Neural progenitor cell (in vitro differentiated cells): Measurements from ENCODE around the gene SH3GLB1. TPM values are rescaled to one million over a fixed set of nuclear protein-coding genes. Genes with fewer than 3 reads are reported as not detected.

Experiments
- DNase-seq: peaks from one replicate; pipeline ENCODE4 v3.0.0-alpha.2; 2016; ENCODE audit warnings: low spot score
- H2AFZ ChIP-seq: fragments of 200-600 bp; sonication (generic); replicated peaks from 2 replicates; pipeline ENCODE4 v1.6.1; 2016; ENCODE audit warnings: antibody characterized with exemption
- H3F3A ChIP-seq: fragments of 200-600 bp; sonication (generic); 2 replicates; pipeline ENCODE4 v1.6.1; 2016; ENCODE audit warnings: antibody characterized with exemption, low read depth
- H3K27ac ChIP-seq: fragments of 200-600 bp; sonication (generic); 2 replicates; pipeline ENCODE4 v1.5.1; 2016; ENCODE audit warnings: mild to moderate bottlenecking
- H3K27me3 ChIP-seq: fragments of 200-600 bp; sonication (generic); 2 replicates; pipeline ENCODE4 v1.6.1; 2016; ENCODE audit warnings: mild to moderate bottlenecking, moderate library complexity
- H3K36me3 ChIP-seq: fragments of 200-600 bp; sonication (generic); 2 replicates; pipeline ENCODE4 v1.5.1; 2016
- H3K4me1 ChIP-seq: fragments of 200-600 bp; sonication (generic); 2 replicates; pipeline ENCODE4 v1.6.1; 2016; ENCODE audit warnings: mixed run types
- H3K4me2 ChIP-seq: fragments of 200-600 bp; sonication (generic); 2 replicates; pipeline ENCODE4 v1.6.1; 2016
- H3K4me3 ChIP-seq: fragments of 200-600 bp; sonication (generic); 2 replicates; pipeline ENCODE4 v1.5.1; 2016
- H3K79me2 ChIP-seq: fragments of 200-600 bp; sonication (generic); 2 replicates; pipeline ENCODE4 v1.6.1; 2016; ENCODE audit warnings: low read depth
- H3K9ac ChIP-seq: fragments of 200-600 bp; sonication (generic); 2 replicates; pipeline ENCODE4 v1.6.1; 2016
- H3K9me3 ChIP-seq: fragments of 200-600 bp; sonication (generic); 2 replicates; pipeline ENCODE4 v1.5.1; 2016; ENCODE audit warnings: low read depth
- H4K20me1 ChIP-seq: fragments of 200-600 bp; sonication (generic); 2 replicates; pipeline ENCODE4 v1.6.1; 2016; ENCODE audit warnings: low read depth
- H3K27ac Mint-ChIP-seq: 3 replicates; pipeline ENCODE4 v1.8.0; 2021; ENCODE audit warnings: mixed read lengths
- H3K27me3 Mint-ChIP-seq: 2 replicates; pipeline ENCODE4 v1.8.0; 2022; ENCODE audit warnings: low read depth, mild to moderate bottlenecking, inconsistent platforms, moderate library complexity, mixed read lengths; ENCODE audit not compliant: insufficient read depth
- H3K36me3 Mint-ChIP-seq: 3 replicates; pipeline ENCODE4 v1.8.0; 2021; ENCODE audit warnings: mixed read lengths
- H3K4me1 Mint-ChIP-seq: 3 replicates; pipeline ENCODE4 v1.8.0; 2021; ENCODE audit warnings: mixed read lengths
- H3K4me3 Mint-ChIP-seq: 3 replicates; pipeline ENCODE4 v1.8.0; 2021; ENCODE audit warnings: mild to moderate bottlenecking, moderate library complexity, mixed read lengths
- H3K9me3 Mint-ChIP-seq: 3 replicates; pipeline ENCODE4 v1.8.0; 2020; ENCODE audit warnings: mixed read lengths
- CTCF ChIP-seq: fragments of 200-600 bp; sonication (generic); IDR thresholded peaks from 2 replicates; pipeline ENCODE4 v1.5.1; 2017; ENCODE audit warnings: antibody characterized with exemption, mild to moderate bottlenecking
- EZH2 ChIP-seq: fragments of 200-600 bp; sonication (generic); IDR thresholded peaks from 2 replicates; pipeline ENCODE4 v1.6.1; 2017; ENCODE audit warnings: antibody characterized with exemption, mild to moderate bottlenecking, moderate library complexity
- EZH2phosphoT487 ChIP-seq: fragments of 200-600 bp; sonication (generic); IDR thresholded peaks from 2 replicates; pipeline ENCODE4 v1.6.1; 2017; ENCODE audit warnings: antibody characterized with exemption
- total RNA-seq: library from RNA; depleted of rRNA; stranded (reverse); fragments of >200 nt; gene quantifications from 2 replicates; pipeline ENCODE4 v1.2.3, GENCODE V29; 2015; ENCODE audit warnings: low replicate concordance

SH3GLB1 gene
- total RNA-seq, 1 donor from 2014 or later = 28.5 TPM

DNA sequence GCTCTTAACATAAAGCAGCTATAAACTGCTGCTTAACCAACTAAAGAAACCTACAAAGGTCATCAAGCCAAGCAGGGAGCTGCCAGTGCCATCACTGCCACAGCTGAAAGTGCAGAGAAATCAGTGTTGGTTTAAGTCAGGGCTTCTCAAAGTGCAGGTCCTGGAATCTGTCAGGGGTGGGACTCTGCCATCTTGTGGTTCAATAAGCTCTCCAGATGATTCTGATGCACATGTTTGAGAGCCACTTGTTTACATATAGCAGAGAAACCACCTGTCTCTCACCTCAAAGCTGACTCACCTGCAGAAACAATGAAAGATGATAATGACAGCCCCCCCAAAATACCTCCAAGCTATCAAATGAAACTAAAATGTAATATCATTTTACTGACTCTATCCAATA, 49.3 kb downstream of the SH3GLB1 start:
- H3K4me2 ChIP-seq = no peak overlapping the region
- no peak overlapping the region for H3K27ac ChIP-seq
- no peaks in the 10 kb centered on the region for H4K20me1 ChIP-seq
- no peaks in the 10 kb centered on the region for H3F3A ChIP-seq
- no peaks in the 10 kb centered on the region for H3K36me3 Mint-ChIP-seq
- peak; percentile 13 for DNase-seq
- H3K4me3 ChIP-seq = no peak overlapping the region
- TF ChIP-seq CTCF (peak; percentile 18), EZH2 (no peak)
- H3K4me1 Mint-ChIP-seq = peaks cover 6% of the 10 kb centered on the region
- no peaks in the 10 kb centered on the region for H3K9me3 Mint-ChIP-seq
- no peak overlapping the region for H3K4me3 Mint-ChIP-seq
- H3K36me3 ChIP-seq = no peaks in the 10 kb centered on the region
- H3K27me3 ChIP-seq = no peaks in the 10 kb centered on the region
- H3K9ac ChIP-seq = no peak overlapping the region
- H3K79me2 ChIP-seq = no peaks in the 10 kb centered on the region
- H3K27ac Mint-ChIP-seq = no peak overlapping the region
- no peaks in the 10 kb centered on the region for H3K9me3 ChIP-seq
- H3K4me1 ChIP-seq = no peaks in the 10 kb centered on the region
- peak overlapping the region; percentile 34 for H2AFZ ChIP-seq
- H3K27me3 Mint-ChIP-seq = peaks cover 4% of the 10 kb centered on the region

DNA sequence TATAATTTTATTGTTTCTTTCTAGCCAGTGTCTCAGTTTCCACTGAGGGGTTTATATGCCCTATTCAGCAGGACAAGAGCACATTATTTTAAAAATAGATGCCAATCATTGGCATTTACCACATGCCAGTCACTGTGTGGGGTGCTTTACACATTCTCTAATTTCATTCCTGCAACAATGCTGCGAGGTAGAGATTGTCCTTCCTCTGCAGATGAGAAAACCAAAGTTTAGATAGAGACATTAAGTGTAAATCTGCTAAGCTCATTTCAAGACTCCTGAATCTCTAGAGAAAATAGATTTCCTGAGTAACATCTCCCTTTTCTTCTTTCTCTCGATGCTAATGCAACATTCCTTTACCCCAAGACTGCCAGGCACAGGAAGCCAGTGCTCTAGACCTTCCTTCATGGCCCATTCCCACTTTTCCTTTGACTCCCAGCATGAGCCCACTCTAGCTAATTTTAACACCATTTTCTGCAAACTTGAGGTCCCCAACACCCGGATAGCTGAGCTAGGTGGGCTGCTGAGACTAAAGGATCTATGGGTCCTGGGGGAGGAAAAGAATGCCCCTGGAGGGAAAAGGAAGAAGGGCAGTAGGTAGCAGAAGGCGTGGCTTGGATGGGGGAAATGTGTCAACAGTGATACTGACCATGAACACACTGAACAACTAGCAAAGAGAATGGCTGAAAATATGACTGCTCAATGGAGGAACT, 50.0 kb downstream of the SH3GLB1 start:
- no peak overlapping the region for H3K4me3 Mint-ChIP-seq
- no peaks in the 10 kb centered on the region for H3K36me3 ChIP-seq
- no peaks in the 10 kb centered on the region for H3K79me2 ChIP-seq
- no peaks in the 10 kb centered on the region for H3K4me1 ChIP-seq
- no peak for TF ChIP-seq CTCF
- no peak for TF ChIP-seq EZH2
- no peak for TF ChIP-seq EZH2phosphoT487
- H3K4me3 ChIP-seq = no peak overlapping the region
- no peak overlapping the region for H3K27ac Mint-ChIP-seq
- H3K9me3 Mint-ChIP-seq = no peaks in the 10 kb centered on the region
- no peaks in the 10 kb centered on the region for H3F3A ChIP-seq
- H3K4me2 ChIP-seq = no peak overlapping the region
- no peak for DNase-seq
- no peaks in the 10 kb centered on the region for H3K36me3 Mint-ChIP-seq
- peaks cover 6% of the 10 kb centered on the region for H3K4me1 Mint-ChIP-seq
- H3K9me3 ChIP-seq = no peaks in the 10 kb centered on the region
- H4K20me1 ChIP-seq = no peaks in the 10 kb centered on the region
- no peak overlapping the region for H3K27ac ChIP-seq
- peaks cover 4% of the 10 kb centered on the region for H3K27me3 Mint-ChIP-seq
- H3K27me3 ChIP-seq = no peaks in the 10 kb centered on the region
- no peak overlapping the region for H2AFZ ChIP-seq
- H3K9ac ChIP-seq = no peak overlapping the region

DNA sequence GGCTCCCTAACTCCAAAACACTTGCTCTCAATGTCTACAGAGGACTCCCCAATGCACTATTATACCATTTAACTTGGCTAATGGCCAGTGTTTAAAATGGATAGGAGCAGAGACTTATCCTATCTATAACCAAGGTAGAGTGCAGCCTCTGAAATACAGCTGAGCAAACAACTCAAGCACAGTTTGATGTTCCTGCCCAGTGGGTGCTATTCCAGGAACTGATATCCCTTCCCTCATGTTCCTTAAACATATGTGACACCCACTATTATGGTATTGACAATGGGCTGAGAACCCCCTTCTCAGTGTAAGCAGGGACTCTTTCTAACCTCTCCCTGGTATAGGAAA, 51.7 kb downstream of the SH3GLB1 start:
- Histone ChIP-seq H3K4me3 (no peak overlapping the region), H4K20me1 (no peaks in the 10 kb centered on the region), H3K9ac (no peak overlapping the region), H3K4me1 (no peaks in the 10 kb centered on the region), H3K9me3 (no peaks in the 10 kb centered on the region), H3K27me3 (no peaks in the 10 kb centered on the region), H3K4me2 (no peak overlapping the region), H3F3A (no peaks in the 10 kb centered on the region), H3K27ac (no peak overlapping the region), H3K36me3 (no peaks in the 10 kb centered on the region), H2AFZ (no peak overlapping the region), H3K79me2 (no peaks in the 10 kb centered on the region)
- Mint-ChIP-seq H3K27me3 (peaks cover 4% of the 10 kb centered on the region), H3K9me3 (no peaks in the 10 kb centered on the region), H3K4me1 (no peaks in the 10 kb centered on the region), H3K27ac (no peak overlapping the region), H3K4me3 (no peak overlapping the region), H3K36me3 (no peaks in the 10 kb centered on the region)
- no peak for DNase-seq
- no peak for TF ChIP-seq CTCF
